Colonic mucosa (tissue), 4 donors: ENCODE measurements around the gene MIEF1. TPM values are rescaled to one million over a fixed set of nuclear protein-coding genes. Genes with fewer than 3 reads are reported as not detected.
A peak's percentile ranks its signal among the peaks of the same experiment; 100 is the strongest.

Experiments
- DNase-seq: peaks from one replicate; pipeline ENCODE4 v3.0.0-alpha.2; 2020
- H3K27ac ChIP-seq: fragments of 200-600 bp; one replicate; pipeline ENCODE4 v1.8.0; 2021
- H3K27me3 ChIP-seq: fragments of 200-600 bp; one replicate; pipeline ENCODE4 v1.8.0; 2021
- H3K36me3 ChIP-seq: fragments of 200-600 bp; one replicate; pipeline ENCODE4 v1.8.0; 2021
- H3K4me1 ChIP-seq: fragments of 200-600 bp; one replicate; pipeline ENCODE4 v1.8.0; 2021; ENCODE audit warnings: mild to moderate bottlenecking
- H3K4me3 ChIP-seq: fragments of 200-600 bp; one replicate; pipeline ENCODE4 v1.8.0; 2021
- H3K9ac ChIP-seq, 2 donors: one replicate each; pipeline ENCODE4 v1.7.0; 2013; ENCODE audit warnings: control low read depth in 2 of 2, low read depth in 2 of 2, low read length in 2 of 2
- H3K9me3 ChIP-seq: fragments of 200-600 bp; one replicate; pipeline ENCODE4 v1.8.0; 2021
- CTCF ChIP-seq: fragments of 200-600 bp; IDR thresholded peaks from one replicate; pipeline ENCODE4 v1.8.0; 2022; ENCODE audit warnings: antibody characterized with exemption, mild to moderate bottlenecking
- intact Hi-C: fragments of 100-400 bp; cut with DNase I; formaldehyde crosslinking; loops from one replicate; pipeline ENCODE4 v1.14.1; 2022
- total RNA-seq, 2 donors: library from RNA; stranded (reverse); fragmentation: NEBNext Ultra II Directional in 1 of 2; extraction: Animal tissue kit (Norgen Biotek cat#: 25700) in 1 of 2; gene quantifications; one replicate each; pipeline ENCODE4 v1.2.1, GENCODE V29; 2021
- donor health status: healthy.
- donor health status: DM: no; HTN: no; CAD: no.
- donor health status: DM: no; HTN: no; CAD: no.

The MIEF1 gene
- total RNA-seq, 2 donors from 2014 or later, result 28.6 to 36.6 TPM

GRCh38 chr22:39530116-39530515 is 28.0 kb downstream of the MIEF1 start:
- DNase-seq, result no peak
- H3K9ac ChIP-seq, result peak overlapping the region in 1 of 2 donors; percentile 83
- no peaks in the 10 kb centered on the region for H3K9me3 ChIP-seq
- H3K36me3 ChIP-seq, result no peaks in the 10 kb centered on the region
- no peak overlapping the region for H3K4me3 ChIP-seq
- H3K27me3 ChIP-seq, result no peaks in the 10 kb centered on the region
- TF ChIP-seq CTCF, result no peak
- peaks cover 43% of the 10 kb centered on the region for H3K4me1 ChIP-seq
- peak overlapping the region; percentile 89 for H3K27ac ChIP-seq
- intact Hi-C loops, result loop anchor here (10.0 kb wide), 1 partner anchor 815 kb away; the partner anchor contains the start of gene ADSL

- Histone ChIP-seq H3K9ac (peak overlapping the region in 1 of 2 donors; percentile 95), H3K27me3 (no peaks in the 10 kb centered on the region), H3K27ac (no peak overlapping the region), H3K4me3 (no peak overlapping the region), H3K36me3 (no peaks in the 10 kb centered on the region), H3K9me3 (no peaks in the 10 kb centered on the region), H3K4me1 (peaks cover 43% of the 10 kb centered on the region)
- TF ChIP-seq CTCF, result no peak
- peak; percentile 54 for DNase-seq
- intact Hi-C loops, result loop anchor here (10.0 kb wide), 1 partner anchor 814 kb away; the partner anchor contains the start of gene ADSL
These were observed 28.7 kb downstream of the MIEF1 start for GRCh38 chr22:39530692-39531331.

GRCh38 chr22:39532215-39533073 is 30.4 kb downstream of the MIEF1 start, which contains the start of gene RPS19BP1:
TSS of gene RPS19BP1 (minus strand) at chr22:39532748. CDS start at chr22:39532738, 10 bp downstream.
- Histone ChIP-seq H3K4me1 (peaks cover 35% of the 10 kb centered on the region), H3K4me3 (peak within 1 kb of the TSS; percentile 81), H3K9me3 (no peaks in the 10 kb centered on the region), H3K27ac (peak within 1 kb of the TSS; percentile 86), H3K9ac (peak within 1 kb of the TSS; percentile 94 to 95), H3K27me3 (no peaks in the 10 kb centered on the region), H3K36me3 (no peaks in the 10 kb centered on the region)
- peak; percentile 100 for DNase-seq
- no peak for TF ChIP-seq CTCF
- intact Hi-C loops, result loop anchor here (10.0 kb wide), 1 partner anchor 812 kb away; the partner anchor contains the start of gene ADSL

- peaks cover 21% of the 10 kb centered on the region for H3K4me1 ChIP-seq
- H3K9ac ChIP-seq, result peak overlapping the region in 1 of 2 donors; percentile 16
- DNase-seq, result no peak
- H3K36me3 ChIP-seq, result no peaks in the 10 kb centered on the region
- no peak overlapping the region for H3K27ac ChIP-seq
- no peak for TF ChIP-seq CTCF
- intact Hi-C loops, result loop anchor here (2.0 to 10.0 kb wide), 2 partner anchors 491 to 811 kb away; partner anchors contain the start of gene ADSL
- H3K27me3 ChIP-seq, result no peaks in the 10 kb centered on the region
- no peak overlapping the region for H3K4me3 ChIP-seq
- H3K9me3 ChIP-seq, result no peaks in the 10 kb centered on the region
These were observed 32.0 kb downstream of the MIEF1 start for GRCh38 chr22:39534092-39534506.

GRCh38 chr22:39534591-39535356 is 32.7 kb downstream of the MIEF1 start:
- Histone ChIP-seq H3K36me3 (no peaks in the 10 kb centered on the region), H3K9me3 (no peaks in the 10 kb centered on the region), H3K27ac (no peak overlapping the region), H3K9ac (peak overlapping the region in 1 of 2 donors; percentile 16), H3K4me3 (peak overlapping the region; percentile 8), H3K4me1 (peaks cover 16% of the 10 kb centered on the region), H3K27me3 (no peaks in the 10 kb centered on the region)
- peak; percentile 92 for TF ChIP-seq CTCF
- DNase-seq, result peak; percentile 91
- intact Hi-C loops, result loop anchor here (2.0 to 10.0 kb wide), 2 partner anchors 490 to 810 kb away; partner anchors contain the start of gene ADSL
